ENCODE data around the gene WDR45B.

DNA sequence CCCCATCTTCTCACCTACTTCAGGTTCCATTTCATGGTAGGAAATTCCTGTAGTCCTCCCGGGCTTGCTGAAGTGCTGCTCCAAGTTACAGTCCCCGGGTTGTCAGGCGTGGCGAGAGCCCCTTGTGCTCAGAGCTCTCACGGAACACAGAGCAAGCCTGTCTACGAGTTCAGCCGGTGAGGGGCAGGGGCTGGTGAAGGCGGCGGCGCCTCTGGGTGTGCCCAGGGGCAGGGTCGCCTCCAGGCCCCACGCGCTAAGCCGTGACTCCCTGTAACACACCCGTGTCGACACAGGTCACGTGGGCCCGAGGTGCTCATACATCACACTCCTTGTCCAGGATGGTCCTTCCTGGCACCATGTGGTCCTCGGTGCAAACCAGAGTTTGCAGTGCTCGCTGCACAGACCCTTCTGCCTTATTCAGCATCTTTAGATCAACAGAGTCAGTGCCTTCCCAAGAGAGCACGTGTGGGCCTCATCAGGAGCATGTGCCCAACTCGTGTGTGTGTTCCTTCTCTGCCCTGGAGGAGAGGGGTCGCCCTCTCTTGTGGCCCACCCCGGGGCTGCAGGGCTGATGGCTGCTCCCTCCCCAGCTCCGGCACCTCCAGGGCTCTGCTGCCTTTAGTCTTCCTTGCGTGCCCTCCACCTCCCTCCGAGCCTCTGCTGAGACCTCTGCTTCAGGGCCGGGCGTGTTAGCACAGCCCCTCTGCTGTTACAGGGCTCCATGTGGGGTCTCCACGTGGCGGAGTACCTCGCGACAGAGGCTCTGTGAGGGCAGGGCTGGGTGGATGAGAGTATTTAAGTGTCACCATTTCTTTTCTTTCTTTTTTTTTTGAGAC is 51.2 kb downstream of the WDR45B start:
- TF ChIP-seq POLR2A (IDR thresholded peaks at IDR 0.05): no peak
- TF ChIP-seq, protein P1, sequence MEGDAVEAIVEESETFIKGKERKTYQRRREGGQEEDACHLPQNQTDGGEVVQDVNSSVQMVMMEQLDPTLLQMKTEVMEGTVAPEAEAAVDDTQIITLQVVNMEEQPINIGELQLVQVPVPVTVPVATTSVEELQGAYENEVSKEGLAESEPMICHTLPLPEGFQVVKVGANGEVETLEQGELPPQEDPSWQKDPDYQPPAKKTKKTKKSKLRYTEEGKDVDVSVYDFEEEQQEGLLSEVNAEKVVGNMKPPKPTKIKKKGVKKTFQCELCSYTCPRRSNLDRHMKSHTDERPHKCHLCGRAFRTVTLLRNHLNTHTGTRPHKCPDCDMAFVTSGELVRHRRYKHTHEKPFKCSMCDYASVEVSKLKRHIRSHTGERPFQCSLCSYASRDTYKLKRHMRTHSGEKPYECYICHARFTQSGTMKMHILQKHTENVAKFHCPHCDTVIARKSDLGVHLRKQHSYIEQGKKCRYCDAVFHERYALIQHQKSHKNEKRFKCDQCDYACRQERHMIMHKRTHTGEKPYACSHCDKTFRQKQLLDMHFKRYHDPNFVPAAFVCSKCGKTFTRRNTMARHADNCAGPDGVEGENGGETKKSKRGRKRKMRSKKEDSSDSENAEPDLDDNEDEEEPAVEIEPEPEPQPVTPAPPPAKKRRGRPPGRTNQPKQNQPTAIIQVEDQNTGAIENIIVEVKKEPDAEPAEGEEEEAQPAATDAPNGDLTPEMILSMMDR (IDR thresholded peaks at IDR 0.05): no peak

Data from body of pancreas (tissue), 4 donors.